Mesenchymal stem cell (in vitro differentiated cells and primary cell): ENCODE measurements around the gene MLF2.
A peak's percentile ranks its signal among the peaks of the same experiment; 100 is the strongest.

Source experiments
- DNase-seq: peaks from one replicate; pipeline ENCODE4 v3.0.0-alpha.2; 2013
- H2AFZ ChIP-seq: one replicate; pipeline ENCODE4 v1.6.1; 2013; ENCODE audit warnings: low read depth, mild to moderate bottlenecking, control low read depth, inconsistent platforms, low read length, moderate library complexity
- H2AK5ac ChIP-seq: 2 replicates; pipeline ENCODE4 v1.6.1; 2013; ENCODE audit warnings: low read length, moderate library complexity, mild to moderate bottlenecking, inconsistent platforms; ENCODE audit not compliant: severe bottlenecking
- H2BK120ac ChIP-seq: one replicate; pipeline ENCODE4 v1.6.1; 2013; ENCODE audit warnings: low read depth, mild to moderate bottlenecking, inconsistent platforms, low read length, moderate library complexity
- H2BK12ac ChIP-seq, 2 experiments: one replicate each; pipeline ENCODE4 v1.6.1; 2013; ENCODE audit warnings: inconsistent platforms in 2 of 2, low read length in 2 of 2, mild to moderate bottlenecking in 2 of 2, moderate library complexity in 2 of 2, control low read depth in 1 of 2
- H2BK15ac ChIP-seq: one replicate; pipeline ENCODE4 v1.6.1; 2013; ENCODE audit warnings: mild to moderate bottlenecking, low read depth, inconsistent platforms; ENCODE audit not compliant: poor library complexity, severe bottlenecking
- H2BK5ac ChIP-seq: 2 replicates; pipeline ENCODE4 v1.6.1; 2013; ENCODE audit warnings: low read depth, mild to moderate bottlenecking, low read length, control low read depth, inconsistent platforms; ENCODE audit not compliant: poor library complexity, severe bottlenecking
- H3K14ac ChIP-seq, 2 experiments: one replicate each; pipeline ENCODE4 v1.6.1; 2013; ENCODE audit warnings: inconsistent platforms in 2 of 2, low read length in 2 of 2, control low read depth in 1 of 2, mild to moderate bottlenecking in 1 of 2, moderate library complexity in 1 of 2
- H3K18ac ChIP-seq, 2 experiments: one replicate each; pipeline ENCODE4 v1.6.1; 2013; ENCODE audit warnings: inconsistent platforms in 2 of 2, low read length in 2 of 2, control low read depth in 1 of 2, low read depth in 1 of 2, mild to moderate bottlenecking in 1 of 2
- H3K23ac ChIP-seq, 2 experiments: one replicate each; pipeline ENCODE4 v1.6.1; 2013; ENCODE audit warnings: inconsistent platforms in 2 of 2, low read length in 2 of 2, mild to moderate bottlenecking in 2 of 2, moderate library complexity in 2 of 2, control low read depth in 1 of 2
- H3K27ac ChIP-seq: 2 replicates; pipeline ENCODE4 v1.5.1; 2013; ENCODE audit warnings: mild to moderate bottlenecking, moderate library complexity, low read length, control low read depth, inconsistent platforms; ENCODE audit not compliant: poor library complexity, severe bottlenecking
- H3K27me3 ChIP-seq, 2 experiments: 2 replicates each; pipeline versions ENCODE4 v1.6.1 to v1.7.0; 2013; ENCODE audit warnings: low read length in 2 of 2, mild to moderate bottlenecking in 2 of 2, moderate library complexity in 2 of 2, control low read depth in 1 of 2, inconsistent platforms in 1 of 2; ENCODE audit not compliant: control insufficient read depth in 1 of 2, insufficient read depth in 1 of 2
- H3K36me3 ChIP-seq, 2 experiments: 2 replicates each; pipeline versions ENCODE4 v1.6.1 to v1.7.0; 2013; ENCODE audit warnings: low read length in 2 of 2, control low read depth in 1 of 2, inconsistent platforms in 1 of 2, low read depth in 1 of 2, mild to moderate bottlenecking in 1 of 2; ENCODE audit not compliant: insufficient read depth in 2 of 2, control insufficient read depth in 1 of 2
- H3K4ac ChIP-seq, 2 experiments: one replicate each; pipeline ENCODE4 v1.6.1; 2013; ENCODE audit warnings: inconsistent platforms in 2 of 2, low read length in 2 of 2, mild to moderate bottlenecking in 2 of 2, moderate library complexity in 2 of 2, control low read depth in 1 of 2, low read depth in 1 of 2
- H3K4me1 ChIP-seq: 2 replicates; pipeline ENCODE4 v1.6.1; 2013; ENCODE audit warnings: low read depth, low read length, control low read depth; ENCODE audit not compliant: control insufficient read depth, insufficient read depth
- H3K4me2 ChIP-seq: 2 replicates; pipeline ENCODE4 v1.6.1; 2013; ENCODE audit warnings: low read length, mild to moderate bottlenecking, inconsistent platforms; ENCODE audit not compliant: poor library complexity, severe bottlenecking
- H3K4me3 ChIP-seq, 2 experiments: 2 replicates each; pipeline versions ENCODE4 v1.5.1 to v1.7.0; 2013; ENCODE audit warnings: low read length in 2 of 2, mild to moderate bottlenecking in 2 of 2, control low read depth in 1 of 2, low read depth in 1 of 2; ENCODE audit not compliant: insufficient read depth in 1 of 2
- H3K79me1 ChIP-seq: replicated peaks from 2 replicates; pipeline ENCODE4 v1.6.1; 2013; ENCODE audit warnings: mild to moderate bottlenecking, control low read depth, low read length, inconsistent platforms; ENCODE audit not compliant: poor library complexity, severe bottlenecking
- H3K9ac ChIP-seq: 2 replicates; pipeline ENCODE4 v1.7.0; 2013; ENCODE audit warnings: mild to moderate bottlenecking, low read length, moderate library complexity
- H3K9me3 ChIP-seq: 2 replicates; pipeline ENCODE4 v1.7.0; 2013; ENCODE audit warnings: mild to moderate bottlenecking, low read length; ENCODE audit not compliant: control insufficient read depth
- H4K8ac ChIP-seq: one replicate; pipeline ENCODE4 v1.6.1; 2013; ENCODE audit warnings: inconsistent platforms, mild to moderate bottlenecking, low read length, moderate library complexity
- H4K91ac ChIP-seq: one replicate; pipeline ENCODE4 v1.6.1; 2013; ENCODE audit warnings: mild to moderate bottlenecking, low read length, inconsistent platforms
- WGBS: methylation state at CpG from one replicate; pipeline ENCODE4 v1.1.7; 2013; ENCODE audit warnings: mixed read lengths; 5-methylcytosine and 5-hydroxymethylcytosine counted together

Gene MLF2

DNA sequence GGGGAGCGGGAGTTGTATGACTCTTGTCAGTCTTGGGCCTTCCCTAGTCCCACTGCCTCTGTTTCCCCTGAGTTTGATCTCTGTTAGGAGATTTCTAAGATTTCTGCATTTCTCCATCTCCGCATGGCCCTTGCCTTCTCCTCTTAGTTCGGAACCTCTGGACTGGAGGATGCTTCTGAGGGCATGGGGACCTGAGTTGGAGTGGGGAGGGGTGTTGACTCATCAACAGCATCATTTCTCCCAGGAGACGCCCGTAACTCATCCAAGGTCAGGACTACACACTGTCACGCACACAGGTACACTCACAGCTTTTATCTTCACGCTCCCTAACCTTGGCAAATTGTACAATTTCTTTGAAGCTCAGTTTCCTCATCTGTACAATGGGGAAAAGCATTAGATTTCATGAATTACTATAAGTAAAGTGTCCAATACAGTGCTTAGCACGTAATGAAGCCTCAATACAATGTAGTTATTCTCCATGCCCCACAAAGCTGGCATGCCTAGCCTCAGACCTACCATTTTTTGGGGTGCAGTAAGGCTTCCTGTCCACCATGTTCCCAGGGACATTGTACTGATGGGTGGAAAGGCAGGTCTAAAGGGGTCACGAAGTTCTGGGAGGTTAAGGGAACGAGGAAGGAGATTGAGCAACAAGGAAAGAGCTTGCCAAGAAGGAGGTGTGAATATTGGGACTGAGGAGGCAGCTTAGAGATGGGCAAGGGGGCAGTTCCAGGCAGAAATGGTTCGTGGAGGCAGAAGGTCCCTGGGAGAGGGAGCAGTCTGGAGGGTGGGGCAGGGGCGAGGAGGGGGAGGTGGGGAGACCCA lies 18.8 kb upstream of the MLF2 start:
- Histone ChIP-seq H3K4ac (no peak overlapping the region), H2BK15ac (no peak overlapping the region), H3K79me1 (peaks cover 6% of the 10 kb centered on the region), H2BK12ac (no peak overlapping the region), H3K4me1 (peaks cover 33% of the 10 kb centered on the region), H2AK5ac (no peak overlapping the region), H2BK5ac (no peak overlapping the region), H3K4me2 (no peak overlapping the region), H3K18ac (no peak overlapping the region), H3K23ac (no peak overlapping the region), H4K91ac (no peak overlapping the region), H3K14ac (no peak overlapping the region), H3K9ac (peak overlapping the region; percentile 23), H3K27ac (no peak overlapping the region), H3K36me3 (peaks cover 18 to 47% of the 10 kb centered on the region in 2 experiments), H3K4me3 (no peak overlapping the region), H4K8ac (no peak overlapping the region), H2AFZ (no peak overlapping the region), H3K27me3 (peaks cover 21 to 23% of the 10 kb centered on the region in 2 experiments), H3K9me3 (no peaks in the 10 kb centered on the region), H2BK120ac (no peak overlapping the region)
- 64% methylated on average over 9 of the region's 12 CpGs for WGBS
- no peak for DNase-seq

DNA sequence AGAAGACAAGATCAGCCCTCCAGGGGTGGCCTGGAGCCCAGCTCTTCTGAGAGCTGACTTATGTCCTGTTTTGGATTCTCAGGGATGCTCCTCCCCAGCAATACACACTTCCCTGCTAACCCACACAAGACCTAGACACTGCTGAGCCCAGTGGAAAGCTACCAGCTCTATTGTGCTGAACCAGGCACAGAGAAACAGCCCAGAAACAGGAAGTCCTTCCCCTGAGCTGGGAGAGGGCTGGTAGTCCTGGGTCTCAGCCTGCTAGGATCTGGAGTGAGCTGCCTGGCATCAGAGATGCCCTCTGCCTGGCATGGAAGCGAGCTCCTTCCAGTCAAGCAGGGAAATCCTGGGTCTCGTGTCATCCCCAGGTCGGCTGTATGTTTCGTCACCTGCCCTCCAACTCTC lies 18.2 kb upstream of the MLF2 start:
- no peak overlapping the region for H4K8ac ChIP-seq
- no peak overlapping the region for H2BK5ac ChIP-seq
- no peak overlapping the region for H2BK12ac ChIP-seq
- no peak overlapping the region for H2BK120ac ChIP-seq
- H3K4me2 ChIP-seq, result no peak overlapping the region
- peaks cover 33% of the 10 kb centered on the region for H3K4me1 ChIP-seq
- H3K9me3 ChIP-seq, result no peaks in the 10 kb centered on the region
- H3K14ac ChIP-seq, result no peak overlapping the region
- H3K23ac ChIP-seq, result no peak overlapping the region
- H3K36me3 ChIP-seq, result peaks cover 18 to 47% of the 10 kb centered on the region in 2 experiments
- DNase-seq, result peak; percentile 20
- H3K9ac ChIP-seq, result peak overlapping the region; percentile 23
- peaks cover 6% of the 10 kb centered on the region for H3K79me1 ChIP-seq
- no peak overlapping the region for H4K91ac ChIP-seq
- H3K27ac ChIP-seq, result no peak overlapping the region
- 96% methylated on average over 4 of the region's 4 CpGs for WGBS
- H2AK5ac ChIP-seq, result no peak overlapping the region
- no peak overlapping the region for H3K4ac ChIP-seq
- no peak overlapping the region for H2AFZ ChIP-seq
- peaks cover 21 to 23% of the 10 kb centered on the region in 2 experiments for H3K27me3 ChIP-seq
- H3K4me3 ChIP-seq, result no peak overlapping the region
- H3K18ac ChIP-seq, result no peak overlapping the region
- no peak overlapping the region for H2BK15ac ChIP-seq

DNA sequence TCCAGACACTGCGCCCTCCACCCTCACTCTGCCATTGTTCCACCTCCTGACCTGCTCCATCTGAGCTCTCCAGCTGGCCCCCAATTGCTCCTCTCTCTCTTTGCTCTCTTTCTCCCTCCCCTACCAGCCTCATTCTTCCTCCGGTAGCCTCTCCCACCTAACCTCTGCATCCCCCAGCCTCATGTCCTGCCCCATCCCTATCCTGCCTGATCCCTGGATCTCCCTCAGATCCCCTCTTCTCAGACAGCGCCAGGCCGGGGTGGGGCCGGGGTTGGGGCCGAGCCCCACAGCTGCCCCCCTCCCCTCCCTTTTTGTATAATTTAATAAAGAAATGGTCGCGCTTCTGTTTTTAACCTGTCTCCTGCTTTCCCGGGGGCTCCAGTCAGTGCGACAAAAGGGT lies 17.7 kb upstream of the MLF2 start:
- no peak overlapping the region for H3K18ac ChIP-seq
- H3K27ac ChIP-seq, result no peak overlapping the region
- H3K4ac ChIP-seq, result no peak overlapping the region
- no peak overlapping the region for H4K8ac ChIP-seq
- H3K9me3 ChIP-seq, result no peaks in the 10 kb centered on the region
- H3K4me1 ChIP-seq, result peaks cover 36% of the 10 kb centered on the region
- H2BK12ac ChIP-seq, result no peak overlapping the region
- peaks cover 18 to 47% of the 10 kb centered on the region in 2 experiments for H3K36me3 ChIP-seq
- H3K4me3 ChIP-seq, result no peak overlapping the region
- H3K27me3 ChIP-seq, result peaks cover 21 to 23% of the 10 kb centered on the region in 2 experiments
- H2BK15ac ChIP-seq, result no peak overlapping the region
- H3K4me2 ChIP-seq, result no peak overlapping the region
- no peak overlapping the region for H3K14ac ChIP-seq
- H3K79me1 ChIP-seq, result peaks cover 6% of the 10 kb centered on the region
- no peak for DNase-seq
- no peak overlapping the region for H4K91ac ChIP-seq
- H2BK120ac ChIP-seq, result no peak overlapping the region
- no peak overlapping the region for H2BK5ac ChIP-seq
- no peak overlapping the region for H2AK5ac ChIP-seq
- H3K23ac ChIP-seq, result no peak overlapping the region
- no peak overlapping the region for H2AFZ ChIP-seq
- 94% methylated on average over 6 of the region's 10 CpGs for WGBS
- H3K9ac ChIP-seq, result peak overlapping the region; percentile 23

DNA sequence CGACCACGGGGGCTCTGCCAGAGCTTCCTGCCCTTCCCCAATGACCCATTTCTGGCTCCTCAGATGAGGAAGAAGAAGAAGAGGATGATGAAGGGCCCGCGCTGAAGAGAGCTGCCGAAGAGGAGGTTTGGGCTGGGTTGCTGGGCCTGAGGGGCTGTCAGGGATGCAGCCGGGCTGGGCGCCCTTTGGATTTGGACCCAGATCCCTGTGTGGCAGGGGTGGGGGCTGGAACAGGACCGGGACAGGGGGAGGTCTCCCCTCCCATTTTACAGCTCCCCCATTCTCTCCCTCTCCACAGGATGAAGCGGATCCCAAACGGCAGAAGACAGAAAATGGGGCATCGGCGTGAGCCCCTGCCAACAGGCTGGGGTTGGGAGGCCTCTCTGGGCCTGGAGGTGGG lies 17.2 kb upstream of the MLF2 start:
- Histone ChIP-seq H3K27ac (no peak overlapping the region), H2AK5ac (no peak overlapping the region), H2BK12ac (no peak overlapping the region), H3K27me3 (peaks cover 19 to 21% of the 10 kb centered on the region in 2 experiments), H4K8ac (no peak overlapping the region), H3K4me1 (peaks cover 38% of the 10 kb centered on the region), H3K18ac (no peak overlapping the region), H4K91ac (no peak overlapping the region), H3K9me3 (no peaks in the 10 kb centered on the region), H3K4me2 (no peak overlapping the region), H2BK15ac (no peak overlapping the region), H2BK120ac (no peak overlapping the region), H2AFZ (no peak overlapping the region), H3K79me1 (peaks cover 6% of the 10 kb centered on the region), H2BK5ac (no peak overlapping the region), H3K23ac (no peak overlapping the region), H3K4ac (no peak overlapping the region), H3K4me3 (no peak overlapping the region), H3K14ac (no peak overlapping the region), H3K9ac (no peak overlapping the region), H3K36me3 (peaks cover 18 to 43% of the 10 kb centered on the region in 2 experiments)
- no peak for DNase-seq
- WGBS, result 90% methylated on average over 3 of the region's 12 CpGs
